LNCaP clone FGC (cell line): ENCODE data around the gene ARHGEF4.

Experiments
- DNase-seq: peaks from one replicate; pipeline ENCODE4 v3.0.0-alpha.2; 2011; ENCODE audit warnings: low read depth
- H3K4me3 ChIP-seq: 2 replicates; pipeline ENCODE4 v1.5.1; 2011; ENCODE audit warnings: mild to moderate bottlenecking, low read depth, low read length, control low read depth
- CTCF ChIP-seq: IDR thresholded peaks from 2 replicates; pipeline ENCODE4 v1.5.1; 2012; ENCODE audit warnings: mild to moderate bottlenecking; ENCODE audit not compliant: control insufficient read depth, insufficient read depth; ENCODE audit errors: extremely low read depth

The ARHGEF4 gene

GRCh38 chr2:130930740-130931659 lies 94.3 kb downstream of the ARHGEF4 start:
- no peak for DNase-seq
- H3K4me3 ChIP-seq: no peak overlapping the region
- TF ChIP-seq CTCF: no peak

GRCh38 chr2:130933501-130933900 lies 96.8 kb downstream of the ARHGEF4 start:
- DNase-seq: no peak
- H3K4me3 ChIP-seq: no peak overlapping the region
- no peak for TF ChIP-seq CTCF

- TF ChIP-seq CTCF: no peak
- no peak overlapping the region for H3K4me3 ChIP-seq
- DNase-seq: no peak
Measured at GRCh38 chr2:130936451-130936850, 99.7 kb downstream of the ARHGEF4 start.

GRCh38 chr2:130947967-130948366 lies 111.3 kb downstream of the ARHGEF4 start:
- H3K4me3 ChIP-seq: no peak overlapping the region
- DNase-seq: no peak
- TF ChIP-seq CTCF: no peak

- H3K4me3 ChIP-seq: no peak overlapping the region
- no peak for DNase-seq
- no peak for TF ChIP-seq CTCF
Measured at GRCh38 chr2:130949954-130950353, 113.2 kb downstream of the ARHGEF4 start.

- DNase-seq: no peak
- TF ChIP-seq CTCF: no peak
- H3K4me3 ChIP-seq: no peak overlapping the region
Measured at GRCh38 chr2:130951018-130951417, 114.3 kb downstream of the ARHGEF4 start.

- TF ChIP-seq CTCF: no peak
- no peak overlapping the region for H3K4me3 ChIP-seq
- DNase-seq: no peak
Measured at GRCh38 chr2:130954873-130955272, 118.2 kb downstream of the ARHGEF4 start.
